ENCODE data around the gene ATG16L2. TPM values are rescaled to one million over a fixed set of nuclear protein-coding genes. Genes with fewer than 3 reads are reported as not detected.

The ATG16L2 gene
- total RNA-seq, 2 experiments from 2014 or later = 58.3 to 61.6 TPM

- ChIA-PET CTCF (interaction anchor here (1.6 kb wide), 1 partner anchor 42 kb away, joined by 3 read pairs; no protein-coding TSS in a partner anchor), POLR2A (no interaction called here)
- Histone ChIP-seq H3K4me1 (ENCODE audit: insufficient read depth, low read length) (peaks cover 6% of the 10 kb centered on the region), H3K27ac (ENCODE audit: low read depth in 1 of 2, low read length in 2 of 2) (no peak overlapping the region), H3K36me3 (ENCODE audit: insufficient read depth, low read length) (no peaks in the 10 kb centered on the region), H3K27me3 (ENCODE audit: control insufficient read depth in 1 of 2, insufficient read depth in 2 of 2, low read length in 2 of 2) (no peaks in the 10 kb centered on the region), H3K4me3 (ENCODE audit: low read length) (no peak overlapping the region), H3K9me3 (ENCODE audit: control insufficient read depth in 1 of 2, insufficient read depth in 1 of 2, low read length in 2 of 2) (no peaks in the 10 kb centered on the region)
- no peak for TF ChIP-seq CTCF (IDR thresholded peaks at IDR 0.05)
- H3K27me3 Mint-ChIP-seq = no peaks in the 10 kb centered on the region
- DNase-seq = no peak
- H3K4me3 Mint-ChIP-seq = no peak overlapping the region
- no peak for ATAC-seq (ENCODE audit: poor library complexity)
- no peaks in the 10 kb centered on the region for H3K36me3 Mint-ChIP-seq (ENCODE audit: low read depth)
- no peak overlapping the region for H3K27ac Mint-ChIP-seq
- intact Hi-C loops (cut with DNase I, micrococcal nuclease) = no loop called here
- H3K4me1 Mint-ChIP-seq (ENCODE audit: low read depth) = no peaks in the 10 kb centered on the region
- H3K9me3 Mint-ChIP-seq = no peaks in the 10 kb centered on the region
Observed at GRCh38 chr11:72767203-72768062, 46.8 kb upstream of the ATG16L2 start.

GRCh38 chr11:72768581-72768980 is 45.6 kb upstream of the ATG16L2 start:
- no peak overlapping the region for H3K27ac ChIP-seq (ENCODE audit: low read depth in 1 of 2, low read length in 2 of 2)
- intact Hi-C loops (cut with DNase I, micrococcal nuclease) = no loop called here
- ATAC-seq (ENCODE audit: poor library complexity) (no peak), DNase-seq (no peak)
- no peaks in the 10 kb centered on the region for H3K36me3 Mint-ChIP-seq (ENCODE audit: low read depth)
- H3K27me3 ChIP-seq (ENCODE audit: control insufficient read depth in 1 of 2, insufficient read depth in 2 of 2, low read length in 2 of 2) = no peaks in the 10 kb centered on the region
- no peaks in the 10 kb centered on the region for H3K4me1 Mint-ChIP-seq (ENCODE audit: low read depth)
- no peaks in the 10 kb centered on the region for H3K4me1 ChIP-seq (ENCODE audit: insufficient read depth, low read length)
- no peaks in the 10 kb centered on the region for H3K9me3 ChIP-seq (ENCODE audit: control insufficient read depth in 1 of 2, insufficient read depth in 1 of 2, low read length in 2 of 2)
- CTCF ChIA-PET = no interaction called here
- POLR2A ChIA-PET = no interaction called here
- no peak for TF ChIP-seq CTCF (IDR thresholded peaks at IDR 0.05)
- no peak overlapping the region for H3K4me3 Mint-ChIP-seq
- H3K27me3 Mint-ChIP-seq = no peaks in the 10 kb centered on the region
- no peak overlapping the region for H3K27ac Mint-ChIP-seq
- no peaks in the 10 kb centered on the region for H3K9me3 Mint-ChIP-seq
- H3K4me3 ChIP-seq (ENCODE audit: low read length) = no peak overlapping the region
- H3K36me3 ChIP-seq (ENCODE audit: insufficient read depth, low read length) = no peaks in the 10 kb centered on the region

- no peak for TF ChIP-seq CTCF (IDR thresholded peaks at IDR 0.05)
- H3K27ac Mint-ChIP-seq = no peak overlapping the region
Observed at GRCh38 chr11:72769680-72770079, 44.5 kb upstream of the ATG16L2 start.

More at GRCh38 chr11:72769680-72770079, 44.5 kb upstream of the ATG16L2 start:
- Histone ChIP-seq H3K4me1 (ENCODE audit: insufficient read depth, low read length) (no peaks in the 10 kb centered on the region), H3K27me3 (ENCODE audit: control insufficient read depth in 1 of 2, insufficient read depth in 2 of 2, low read length in 2 of 2) (no peaks in the 10 kb centered on the region), H3K27ac (ENCODE audit: low read depth in 1 of 2, low read length in 2 of 2) (no peak overlapping the region), H3K36me3 (ENCODE audit: insufficient read depth, low read length) (no peaks in the 10 kb centered on the region), H3K4me3 (ENCODE audit: low read length) (no peak overlapping the region), H3K9me3 (ENCODE audit: control insufficient read depth in 1 of 2, insufficient read depth in 1 of 2, low read length in 2 of 2) (no peaks in the 10 kb centered on the region)
- no peaks in the 10 kb centered on the region for H3K9me3 Mint-ChIP-seq
- ATAC-seq (ENCODE audit: poor library complexity) (no peak), DNase-seq (no peak)
- intact Hi-C loops (cut with DNase I, micrococcal nuclease) = no loop called here
- no peaks in the 10 kb centered on the region for H3K4me1 Mint-ChIP-seq (ENCODE audit: low read depth)
- ChIA-PET POLR2A (no interaction called here), CTCF (interaction anchor here (0.9 kb wide), 1 partner anchor 12 kb away, joined by 3 read pairs; no protein-coding TSS in a partner anchor)
- no peak overlapping the region for H3K4me3 Mint-ChIP-seq
- no peaks in the 10 kb centered on the region for H3K27me3 Mint-ChIP-seq
- no peaks in the 10 kb centered on the region for H3K36me3 Mint-ChIP-seq (ENCODE audit: low read depth)
